Measurements from ENCODE around the gene CACNA1B.

The CACNA1B gene

DNA sequence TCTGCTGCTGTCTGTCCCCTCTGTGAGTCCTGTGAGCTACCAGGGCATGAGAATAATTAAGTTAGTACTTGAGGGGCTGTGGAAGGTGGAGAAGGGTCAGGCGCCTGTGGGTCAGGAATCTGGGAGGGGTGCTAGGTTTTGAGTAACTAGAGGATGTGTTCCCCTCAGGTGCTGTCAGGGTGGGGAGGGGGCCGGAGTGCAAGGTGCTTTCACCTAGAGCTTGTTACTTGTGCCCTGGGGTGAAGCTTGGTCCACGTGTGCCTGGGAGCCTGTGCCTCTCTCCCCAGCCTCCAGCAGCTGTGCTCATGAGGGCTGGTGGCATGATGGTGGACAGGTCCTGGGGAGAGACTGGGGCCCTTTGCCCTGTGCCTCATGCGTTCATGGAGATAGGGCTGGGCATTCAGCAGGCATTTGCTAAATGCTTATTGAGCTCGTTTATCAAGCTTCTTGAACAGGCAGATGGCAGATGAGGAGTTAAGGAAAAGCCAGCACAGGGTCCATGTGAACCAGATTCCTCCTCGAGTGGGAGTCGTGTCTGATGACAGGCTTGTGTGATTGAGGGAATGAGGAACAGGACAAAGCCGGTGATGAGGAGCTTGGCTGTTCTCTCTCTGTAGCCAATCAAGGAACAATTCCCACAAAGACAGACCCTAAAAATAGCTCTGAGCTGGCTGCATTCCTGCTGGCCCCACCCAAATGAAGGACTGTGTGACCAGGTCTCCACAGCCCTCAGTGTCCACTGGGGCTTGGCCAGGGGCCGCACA, 40.9 kb downstream of the CACNA1B start:
- no peak for DNase-seq (ENCODE audit: low read depth in 2 of 3, low spot score in 2 of 3)

DNA sequence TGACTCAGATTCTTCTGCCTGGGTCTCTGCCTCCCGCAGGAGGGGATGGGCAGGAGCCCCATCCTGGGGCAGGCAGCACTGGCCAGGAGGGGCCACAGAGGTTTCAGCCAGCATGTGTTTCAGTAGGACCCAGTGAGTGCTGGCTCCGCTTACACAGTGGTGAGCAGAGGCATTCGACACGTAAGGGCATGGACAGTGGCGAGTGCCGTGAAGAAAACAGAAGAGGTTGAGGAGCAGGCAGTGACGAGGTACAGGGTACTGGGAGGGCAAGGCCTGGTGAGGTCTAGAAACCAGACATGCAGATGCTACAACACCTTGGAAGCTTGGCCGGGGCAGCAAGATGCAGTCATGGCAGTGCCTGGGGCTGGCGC, 41.5 kb downstream of the CACNA1B start:
- DNase-seq (ENCODE audit: low read depth in 2 of 3, low spot score in 2 of 3) = no peak

- no peak for DNase-seq (ENCODE audit: low read depth in 2 of 3, low spot score in 2 of 3)
Observed at GRCh38 chr9:137919649-137920141, 42.1 kb downstream of the CACNA1B start.

GRCh38 chr9:137920753-137921152, 43.2 kb downstream of the CACNA1B start:
- no peak for DNase-seq (ENCODE audit: low read depth in 2 of 3, low spot score in 2 of 3)

- DNase-seq (ENCODE audit: low read depth in 2 of 3, low spot score in 2 of 3) = no peak
Observed at GRCh38 chr9:137924169-137924568, 46.6 kb downstream of the CACNA1B start.

DNA sequence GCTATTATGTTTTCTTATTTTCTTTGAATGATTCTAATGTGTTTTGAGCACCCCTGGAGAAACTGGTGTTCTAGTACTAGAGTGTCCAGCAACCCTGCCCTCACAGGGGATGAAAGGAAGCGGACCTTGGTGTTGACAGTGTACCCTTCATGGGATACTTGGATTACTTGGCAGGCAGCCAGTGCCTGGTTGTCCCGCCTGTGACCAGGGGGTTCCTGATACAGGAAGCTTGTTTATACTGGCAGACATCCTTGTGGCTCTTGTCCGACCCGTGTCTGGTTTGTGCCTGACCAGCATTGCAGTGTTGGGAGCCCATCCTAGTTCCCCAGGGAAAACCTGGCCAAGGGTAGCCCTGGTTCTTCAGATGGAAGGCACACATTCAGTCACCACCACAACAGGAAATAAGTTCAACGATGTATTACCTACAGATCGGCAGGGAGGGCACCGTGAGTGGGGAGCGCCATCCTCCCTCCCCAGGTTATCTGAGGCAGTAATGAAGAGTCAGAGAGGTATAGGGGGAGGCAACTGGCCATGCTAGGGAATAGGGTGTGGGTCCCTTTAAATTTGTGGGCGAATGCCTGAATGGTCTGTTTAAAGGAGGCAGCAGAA, 47.3 kb downstream of the CACNA1B start:
- no peak for DNase-seq (ENCODE audit: low read depth in 2 of 3, low spot score in 2 of 3)

GRCh38 chr9:137943655-137944054, 66.1 kb downstream of the CACNA1B start:
- no peak for DNase-seq (ENCODE audit: low read depth in 2 of 3, low spot score in 2 of 3)

DNA sequence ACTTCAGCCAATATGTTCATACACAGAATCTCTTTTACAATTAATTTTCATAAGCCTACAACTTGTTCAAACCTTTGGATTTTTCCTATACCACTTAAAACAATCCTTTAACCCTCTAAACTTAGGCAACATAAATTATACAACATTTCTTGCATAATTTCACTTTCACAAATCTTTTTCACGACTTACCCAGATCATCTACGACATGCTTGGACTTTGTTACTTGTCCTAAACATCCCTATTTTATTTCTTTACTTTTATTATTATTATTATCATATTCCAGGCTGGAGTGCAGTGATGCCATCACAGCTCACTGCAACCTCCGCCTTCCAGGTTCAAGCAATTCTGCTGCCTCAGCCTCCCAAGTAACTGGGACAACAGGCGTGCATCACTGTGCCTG, 68.0 kb downstream of the CACNA1B start:
- DNase-seq (ENCODE audit: low read depth in 2 of 3, low spot score in 2 of 3) = no peak

DNA sequence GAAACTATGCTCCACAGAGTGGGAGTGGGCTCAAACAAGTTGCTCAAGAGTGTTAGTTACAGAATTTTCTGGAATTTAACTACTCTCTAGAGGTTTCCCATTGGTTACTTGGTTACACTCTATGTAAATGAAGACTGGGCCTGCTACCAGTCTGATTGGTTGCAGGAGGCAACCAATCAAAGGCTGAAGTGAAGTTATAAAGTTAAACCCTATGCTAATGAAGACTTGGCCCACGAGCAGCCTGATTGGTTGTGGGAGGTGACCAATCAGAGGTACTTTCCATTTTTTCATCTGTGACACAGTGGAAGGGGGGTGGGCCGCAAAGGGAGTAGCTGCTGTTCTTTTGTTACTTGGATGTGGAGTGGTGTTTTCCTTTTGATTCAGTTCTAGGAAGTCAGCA, 69.4 kb downstream of the CACNA1B start:
- no peak for DNase-seq (ENCODE audit: low read depth in 2 of 3, low spot score in 2 of 3)

DNA sequence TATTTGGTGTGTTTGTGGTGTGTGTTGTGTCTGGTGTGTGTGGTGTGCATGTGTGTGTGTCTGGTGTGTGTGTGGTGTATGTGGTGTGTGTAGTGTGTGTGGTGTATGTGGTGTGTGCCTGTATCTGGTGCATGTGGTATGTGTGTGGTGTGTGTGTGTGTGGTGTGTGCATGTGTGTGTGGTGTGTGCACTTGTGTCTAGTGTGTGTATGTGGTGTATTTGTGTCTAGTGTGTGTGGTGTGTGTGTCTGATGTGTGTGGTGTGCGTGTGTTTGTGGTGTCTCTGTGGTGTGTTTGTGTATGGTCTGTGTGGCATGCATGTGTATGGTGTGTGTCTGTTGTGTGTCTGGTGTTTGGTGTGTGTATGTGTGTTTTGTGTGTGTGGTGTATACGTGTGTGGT, 71.1 kb downstream of the CACNA1B start:
- no peak for DNase-seq (ENCODE audit: low read depth in 2 of 3, low spot score in 2 of 3)

- DNase-seq (ENCODE audit: low read depth in 2 of 3, low spot score in 2 of 3) = no peak
Observed at GRCh38 chr9:137949260-137949659, 71.7 kb downstream of the CACNA1B start.

- DNase-seq (ENCODE audit: low read depth in 2 of 3, low spot score in 2 of 3) = no peak
Observed at GRCh38 chr9:137951107-137951506, 73.5 kb downstream of the CACNA1B start.

- no peak for DNase-seq (ENCODE audit: low read depth in 2 of 3, low spot score in 2 of 3)
Observed at GRCh38 chr9:137951597-137952490, 74.3 kb downstream of the CACNA1B start.

GRCh38 chr9:137952976-137953666, 75.5 kb downstream of the CACNA1B start:
- no peak for DNase-seq (ENCODE audit: low read depth in 2 of 3, low spot score in 2 of 3)

DNA sequence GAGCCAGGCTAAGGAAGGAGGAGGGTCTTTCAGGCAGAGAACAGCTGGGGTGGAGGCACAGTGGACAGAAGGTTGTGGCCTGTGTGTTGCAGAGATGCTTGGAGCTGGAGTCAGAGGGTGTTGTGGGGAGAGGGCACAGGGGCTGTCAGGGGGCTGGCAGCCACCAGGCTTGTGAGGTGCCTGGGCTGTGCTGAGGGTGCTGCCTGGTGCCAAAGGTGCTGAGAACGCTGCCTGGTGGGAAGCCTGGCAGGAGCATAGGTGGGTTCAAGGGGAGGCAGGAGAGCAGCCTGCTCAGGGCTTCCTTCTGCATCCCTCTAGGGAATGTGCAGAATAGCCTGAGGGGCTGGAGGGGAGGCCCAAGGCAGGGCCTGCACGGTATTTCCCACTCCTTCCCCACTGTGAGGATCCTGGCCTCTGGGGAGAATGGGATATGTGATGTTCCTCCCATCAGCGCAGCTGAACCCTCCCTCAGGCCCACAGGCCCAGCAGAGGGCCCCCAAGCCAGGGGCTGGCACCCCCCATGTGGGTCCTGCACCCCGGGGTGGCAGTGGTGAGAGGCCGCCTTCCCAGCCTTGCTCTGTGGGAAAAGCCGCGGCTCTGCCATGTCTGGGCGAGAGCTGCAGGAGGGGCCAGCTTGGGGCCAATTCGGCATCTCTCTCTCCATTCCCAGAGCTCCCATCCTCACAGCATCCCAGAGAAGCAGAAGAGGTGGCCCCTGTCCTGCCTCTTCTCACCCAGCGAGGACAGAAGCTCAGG, 76.3 kb downstream of the CACNA1B start:
- no peak for DNase-seq (ENCODE audit: low read depth in 2 of 3, low spot score in 2 of 3)

DNA sequence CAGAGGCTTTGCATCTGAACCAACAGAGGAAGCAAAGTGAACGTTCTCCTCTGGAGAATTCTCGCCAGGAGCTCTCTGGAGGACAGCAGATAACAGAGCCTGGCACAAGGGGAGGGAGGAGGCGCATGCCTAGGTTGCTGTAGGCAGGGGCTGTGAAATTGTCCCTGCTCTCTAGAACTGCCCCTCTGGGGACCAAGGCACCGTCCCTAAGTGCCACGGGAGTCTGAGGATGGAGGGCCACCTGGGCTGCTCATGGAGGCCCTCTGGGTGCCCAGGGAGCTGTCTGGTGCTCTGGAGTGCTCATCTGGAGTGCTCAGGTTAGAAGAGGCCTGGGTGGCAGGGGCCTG, 77.6 kb downstream of the CACNA1B start:
- DNase-seq (ENCODE audit: low read depth in 2 of 3, low spot score in 2 of 3) = no peak

DNA sequence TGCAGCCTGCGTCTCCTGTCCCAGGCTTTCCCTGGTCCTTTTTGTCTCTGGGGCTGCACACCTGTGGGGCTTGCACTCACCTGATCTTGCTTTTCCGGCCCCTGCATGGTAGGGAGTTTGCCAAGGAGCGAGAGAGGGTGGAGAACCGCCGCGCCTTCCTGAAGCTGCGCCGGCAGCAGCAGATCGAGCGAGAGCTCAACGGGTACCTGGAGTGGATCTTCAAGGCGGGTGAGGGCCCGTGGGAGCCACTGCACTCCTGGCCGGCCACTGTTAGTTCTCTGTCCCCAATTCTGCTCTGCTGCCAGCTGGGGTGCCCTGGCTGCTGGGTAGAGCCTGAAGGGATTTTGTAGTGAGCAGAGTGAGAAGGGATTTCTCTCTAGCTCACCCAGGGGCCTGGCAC, 78.0 kb downstream of the CACNA1B start:
- DNase-seq (ENCODE audit: low read depth in 2 of 3, low spot score in 2 of 3) = no peak

- no peak for DNase-seq (ENCODE audit: low read depth in 2 of 3, low spot score in 2 of 3)
Observed at GRCh38 chr9:137956039-137956438, 78.5 kb downstream of the CACNA1B start.

DNA sequence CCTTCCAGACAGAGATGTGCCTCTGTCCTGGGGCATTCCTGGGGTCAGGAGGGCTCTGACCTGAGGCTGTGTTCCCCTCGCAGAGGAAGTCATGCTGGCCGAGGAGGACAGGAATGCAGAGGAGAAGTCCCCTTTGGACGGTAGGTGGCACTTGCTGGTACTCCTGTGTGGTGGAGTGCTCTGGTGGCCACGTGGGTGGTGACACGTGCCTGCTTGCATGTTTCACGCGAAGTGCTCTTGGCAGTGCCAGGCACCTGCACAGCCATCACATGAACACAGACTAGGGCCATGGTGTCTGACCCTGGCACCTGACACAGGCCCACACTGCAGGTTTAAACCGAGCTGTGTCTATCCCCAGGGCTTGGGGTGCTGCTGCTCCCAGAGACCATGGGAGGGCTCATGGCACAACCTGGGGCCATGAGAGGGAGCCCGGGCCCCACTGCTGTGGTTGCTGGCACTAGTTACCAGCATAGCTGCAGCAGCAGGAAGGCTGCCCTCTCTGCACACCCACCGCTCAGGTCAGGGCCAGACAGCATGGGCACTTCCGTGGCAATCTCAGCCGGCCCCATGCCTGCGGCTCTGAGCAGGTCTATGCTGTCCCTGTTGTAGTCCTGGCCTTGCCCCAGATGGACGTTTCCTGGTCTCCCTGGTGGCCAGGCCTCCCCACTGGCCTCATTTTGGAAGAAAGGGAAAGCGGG, 79.3 kb downstream of the CACNA1B start:
- DNase-seq (ENCODE audit: low read depth in 2 of 3, low spot score in 2 of 3) = no peak

All from activated CD8-positive, alpha-beta memory T cell treated with anti-CD3 and anti-CD28 coated beads for 48 hours (primary cell).